ENCODE data around the gene ALDH3B2.

DNA sequence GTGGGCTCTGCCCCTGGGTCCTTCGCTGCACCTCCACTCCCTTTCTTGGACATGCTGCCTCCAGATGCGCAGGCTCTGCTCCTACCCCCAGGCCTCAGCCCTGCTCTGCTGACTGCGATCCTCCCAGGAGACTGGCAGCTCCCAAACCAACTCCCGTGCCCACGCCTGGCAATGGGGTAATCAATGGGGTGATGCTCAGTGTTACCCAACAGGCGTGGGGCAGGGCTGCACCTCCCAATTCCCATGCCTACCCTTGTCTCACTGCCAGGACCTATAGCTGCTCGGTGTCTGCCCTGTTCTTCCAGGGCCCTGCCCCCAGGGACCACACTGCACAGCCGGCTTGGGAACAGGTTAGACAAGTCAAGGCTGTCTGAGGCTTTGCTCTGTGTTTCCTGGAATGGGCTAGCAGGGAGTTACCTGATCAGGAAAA, at the start of gene ALDH3B2:
- TF ChIP-seq, protein P1, sequence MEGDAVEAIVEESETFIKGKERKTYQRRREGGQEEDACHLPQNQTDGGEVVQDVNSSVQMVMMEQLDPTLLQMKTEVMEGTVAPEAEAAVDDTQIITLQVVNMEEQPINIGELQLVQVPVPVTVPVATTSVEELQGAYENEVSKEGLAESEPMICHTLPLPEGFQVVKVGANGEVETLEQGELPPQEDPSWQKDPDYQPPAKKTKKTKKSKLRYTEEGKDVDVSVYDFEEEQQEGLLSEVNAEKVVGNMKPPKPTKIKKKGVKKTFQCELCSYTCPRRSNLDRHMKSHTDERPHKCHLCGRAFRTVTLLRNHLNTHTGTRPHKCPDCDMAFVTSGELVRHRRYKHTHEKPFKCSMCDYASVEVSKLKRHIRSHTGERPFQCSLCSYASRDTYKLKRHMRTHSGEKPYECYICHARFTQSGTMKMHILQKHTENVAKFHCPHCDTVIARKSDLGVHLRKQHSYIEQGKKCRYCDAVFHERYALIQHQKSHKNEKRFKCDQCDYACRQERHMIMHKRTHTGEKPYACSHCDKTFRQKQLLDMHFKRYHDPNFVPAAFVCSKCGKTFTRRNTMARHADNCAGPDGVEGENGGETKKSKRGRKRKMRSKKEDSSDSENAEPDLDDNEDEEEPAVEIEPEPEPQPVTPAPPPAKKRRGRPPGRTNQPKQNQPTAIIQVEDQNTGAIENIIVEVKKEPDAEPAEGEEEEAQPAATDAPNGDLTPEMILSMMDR (IDR thresholded peaks at IDR 0.05; ENCODE audit: insufficient read depth, low read length, poor library complexity, severe bottlenecking): no peak
- TF ChIP-seq EZH2phosphoT487 (conservative IDR thresholded peaks at IDR 0.05; ENCODE audit: low read length): no peak
